Inflammatory macrophage (primary cell): Measurements from ENCODE around the gene MAP3K20.
"Not testable (repeated sequence)": the region's sequence is repeated elsewhere in the genome, so short reads cannot be mapped to it uniquely, and the experiment has no call there.

Source experiments
- DNase-seq, 2 donors: peaks; one replicate each; pipeline ENCODE4 v3.0.0-alpha.2; 2020 to 2022

MAP3K20 gene

DNA sequence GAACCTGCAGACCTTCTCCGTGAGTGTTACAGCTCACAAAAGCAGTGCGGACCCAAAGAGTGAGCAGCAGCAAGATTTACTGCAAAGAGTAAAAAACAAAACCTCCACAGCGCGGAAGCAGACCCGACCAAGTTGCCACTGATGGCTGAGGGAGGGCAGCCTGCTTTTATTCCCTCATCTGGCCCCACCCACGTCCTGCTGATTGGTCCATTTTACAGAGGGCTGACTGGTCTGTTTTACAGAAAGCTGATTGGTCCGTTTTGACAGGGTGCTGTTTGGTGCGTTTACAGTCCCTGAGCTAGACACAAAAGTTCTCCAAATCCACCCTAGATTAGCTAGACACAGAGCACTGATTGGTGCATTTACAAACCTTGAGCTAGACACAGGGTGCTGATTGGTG lies 206.3 kb downstream of the MAP3K20 start:
- DNase-seq, result not testable (repeated sequence)

DNA sequence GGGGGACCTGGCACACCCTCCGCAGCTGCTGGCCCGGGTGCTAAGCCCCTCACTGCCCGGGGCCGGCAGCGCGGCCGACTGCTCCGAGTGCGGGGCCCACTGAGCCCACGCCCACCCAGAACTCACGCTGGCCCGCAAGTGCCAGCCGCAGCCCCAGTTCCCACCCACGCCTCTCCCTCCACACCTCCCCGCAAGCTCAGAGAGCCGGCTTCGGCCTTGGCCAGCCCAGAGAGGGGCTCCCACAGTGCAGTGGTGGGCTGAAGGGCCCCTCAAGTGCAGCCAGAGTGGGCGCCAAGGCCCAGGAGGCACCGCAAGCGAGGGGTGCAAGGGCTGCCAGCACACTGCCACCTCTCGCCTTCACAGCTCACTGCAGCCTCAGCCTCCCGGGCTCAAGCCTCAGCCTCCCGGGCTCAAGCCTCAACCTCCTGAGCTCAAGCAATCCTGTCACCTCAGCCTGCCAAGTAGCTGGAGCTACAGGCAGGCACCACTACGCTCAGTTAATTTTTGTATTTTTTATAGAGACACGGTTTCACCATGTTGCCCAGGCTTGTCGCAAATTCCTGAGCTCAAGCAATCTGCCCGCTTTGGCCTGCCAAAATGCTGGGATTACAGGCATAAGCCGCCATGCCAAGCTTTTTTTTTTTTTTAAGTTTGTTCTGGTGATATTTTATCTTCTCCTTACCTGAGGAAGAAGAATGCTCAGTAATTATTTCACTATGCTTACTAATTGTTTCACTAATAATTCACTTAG lies 207.3 kb downstream of the MAP3K20 start:
- no peak for DNase-seq

DNA sequence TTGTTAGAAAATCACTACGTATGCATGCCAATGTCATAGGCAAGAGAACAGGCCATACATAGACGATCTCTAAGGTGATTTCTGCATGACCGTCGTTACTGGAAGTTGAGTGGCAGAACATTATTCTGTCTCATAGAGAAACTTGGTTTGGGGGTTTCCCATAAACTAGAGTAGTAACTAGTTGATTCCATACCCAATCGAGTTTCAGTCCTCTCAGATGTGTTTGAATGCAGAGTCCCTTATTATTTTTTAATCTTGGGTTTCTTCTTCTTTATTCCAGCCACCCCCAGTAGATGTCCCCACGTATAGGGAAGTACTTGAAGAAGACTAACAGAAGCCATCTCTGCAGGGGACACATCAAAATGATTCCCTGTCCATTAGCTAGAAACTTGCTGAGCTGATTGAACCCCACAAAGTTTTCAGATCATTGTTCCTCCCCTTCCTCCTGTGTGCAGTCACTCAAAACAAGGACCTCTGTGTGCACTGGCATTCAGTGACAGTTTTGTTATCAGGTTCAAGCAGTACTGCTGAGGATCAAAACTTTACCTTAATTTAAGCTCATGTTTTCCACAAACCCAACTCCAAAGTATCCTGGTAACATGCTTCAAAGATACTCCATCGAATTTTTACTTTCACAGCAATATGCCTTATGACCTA lies 210.6 kb downstream of the MAP3K20 start:
- no peak for DNase-seq

DNA sequence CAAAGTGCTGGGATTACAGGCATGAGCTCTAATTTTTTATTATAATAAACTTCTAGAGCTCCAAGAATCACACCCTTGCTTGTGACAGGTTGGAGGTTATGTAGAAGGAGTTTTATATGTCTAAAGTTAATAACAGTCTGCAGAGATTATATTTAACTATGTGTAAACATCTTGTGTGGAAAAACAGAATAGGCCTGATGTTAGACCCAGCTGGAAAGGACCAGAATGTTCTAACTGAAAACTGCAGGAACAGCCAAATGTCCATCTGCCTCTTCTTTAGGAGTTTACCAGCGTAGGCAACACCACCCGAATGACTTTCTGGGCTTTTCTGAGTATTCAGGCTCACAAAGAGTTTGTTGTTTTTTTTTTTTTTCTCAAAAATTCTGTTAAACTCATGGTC lies 211.9 kb downstream of the MAP3K20 start:
- no peak for DNase-seq

DNA sequence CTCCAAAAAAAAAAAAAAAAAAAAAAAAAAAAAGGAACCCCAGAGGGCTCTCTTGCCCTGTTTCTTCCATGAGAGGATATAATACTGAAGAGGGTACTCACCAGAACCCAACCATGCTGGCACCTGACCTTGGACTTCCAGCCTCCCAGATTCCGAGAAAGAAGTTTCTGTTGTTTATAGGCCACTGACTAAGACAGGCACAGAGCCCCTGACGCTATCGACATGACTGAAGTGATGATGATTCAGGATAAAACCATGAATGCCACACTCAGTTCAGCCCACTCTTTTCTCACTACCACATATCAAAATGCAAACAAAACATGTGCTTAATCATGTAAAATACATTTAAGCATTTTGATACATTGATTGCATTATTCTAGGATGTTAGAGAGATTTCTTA lies 212.9 kb downstream of the MAP3K20 start:
- DNase-seq, result no peak

DNA sequence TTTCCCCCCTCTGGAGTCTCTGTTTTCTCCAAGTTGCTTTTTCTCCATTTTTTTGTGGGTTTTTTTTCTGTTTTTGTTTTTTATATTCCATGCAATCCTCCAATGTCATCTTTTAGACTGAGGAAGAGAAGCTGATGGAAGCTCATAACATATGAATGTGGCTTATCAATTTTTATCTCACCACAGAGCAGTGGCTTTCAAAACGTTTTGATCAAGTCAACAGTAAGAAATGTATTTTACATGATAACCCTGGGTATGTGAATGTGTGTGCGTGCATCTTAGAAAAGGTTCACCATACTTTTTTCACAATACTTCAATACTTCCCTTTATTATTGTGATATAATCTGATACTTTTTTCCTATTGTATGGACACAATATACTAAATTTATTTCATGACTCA lies 214.4 kb downstream of the MAP3K20 start:
- no peak for DNase-seq

DNA sequence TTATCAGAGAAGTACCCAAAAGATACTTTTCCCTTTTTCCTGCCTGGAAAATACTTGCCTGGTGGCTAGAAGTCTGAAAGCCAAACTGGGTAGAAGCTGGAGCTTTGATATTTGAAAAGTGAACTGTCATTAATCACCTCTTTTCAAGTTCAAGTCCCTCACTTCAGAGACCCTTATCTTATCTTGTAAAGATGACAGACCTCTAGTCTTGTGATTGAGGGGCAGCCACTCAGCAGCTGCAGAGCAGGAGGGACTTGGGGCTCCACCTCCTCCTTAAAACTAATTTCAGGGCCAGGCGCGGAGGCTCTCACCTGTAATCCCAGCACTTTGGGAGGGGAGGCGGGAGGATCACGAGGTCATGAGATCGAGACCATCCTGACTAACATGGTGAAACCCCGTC lies 214.9 kb downstream of the MAP3K20 start:
- DNase-seq, result no peak

DNA sequence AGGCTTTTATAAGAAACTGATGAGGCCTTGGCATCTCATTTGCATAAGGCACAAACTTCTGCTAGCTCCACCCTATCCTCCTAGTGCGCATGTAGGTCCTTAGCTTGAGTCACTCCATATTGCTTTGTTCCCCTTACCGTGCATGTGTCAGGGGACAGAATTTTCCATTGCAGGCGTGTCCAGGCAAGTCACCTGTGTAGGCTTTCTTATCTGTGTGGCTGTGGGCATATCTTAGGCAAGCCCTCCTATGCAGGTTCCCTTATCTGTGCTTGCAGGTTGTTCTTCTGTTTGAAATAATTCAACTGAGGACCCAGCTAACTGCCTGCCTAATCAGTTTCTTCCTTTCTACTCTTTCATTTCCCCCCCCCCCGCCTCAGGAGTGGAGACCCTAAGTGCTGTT lies 215.8 kb downstream of the MAP3K20 start:
- no peak for DNase-seq

DNA sequence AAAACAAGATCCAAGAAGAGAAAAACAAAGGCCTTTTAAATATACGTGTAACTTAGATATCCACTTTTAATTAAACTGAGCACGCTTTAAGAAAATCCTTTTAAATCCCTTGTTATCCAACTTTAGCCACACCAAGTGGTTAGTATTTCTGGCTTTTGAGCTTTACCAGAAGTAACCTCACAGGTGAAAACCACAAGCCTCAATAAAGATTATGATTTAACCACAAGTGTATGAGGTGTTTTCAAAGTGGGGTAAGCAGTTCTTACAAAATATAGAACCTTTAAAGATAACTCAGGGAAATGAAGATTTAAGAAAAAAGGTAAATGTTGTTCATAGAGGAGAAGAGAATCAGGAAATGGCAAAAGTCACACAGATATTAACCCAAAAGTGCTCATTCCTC lies 220.6 kb downstream of the MAP3K20 start:
- no peak for DNase-seq

DNA sequence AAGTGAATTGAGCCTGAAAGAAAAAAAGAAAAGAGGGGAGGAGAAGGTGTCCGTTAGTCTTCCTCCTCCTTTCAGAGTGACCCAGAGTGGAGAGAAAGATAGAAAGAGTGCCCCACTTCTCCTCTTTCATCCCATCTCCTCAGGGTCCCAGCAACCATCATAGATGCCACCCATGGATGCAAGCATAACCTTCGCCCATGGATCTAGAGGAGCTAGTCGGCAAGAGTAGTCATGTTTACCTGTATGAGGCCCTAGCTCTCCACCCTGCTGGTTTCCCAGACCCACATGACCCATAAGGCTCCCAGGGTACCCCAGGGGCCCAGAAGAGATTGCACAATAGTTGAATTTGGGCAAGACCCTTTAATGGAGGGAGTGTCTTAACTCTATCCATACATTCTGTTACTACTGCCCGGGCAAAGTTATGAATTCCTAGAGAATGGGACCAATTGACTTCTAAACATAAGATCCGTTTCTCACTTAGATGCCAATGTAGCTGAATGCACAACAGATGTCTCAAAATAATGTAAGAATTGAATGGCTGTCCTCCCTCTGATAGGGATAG lies 223.0 kb downstream of the MAP3K20 start:
- no peak for DNase-seq

DNA sequence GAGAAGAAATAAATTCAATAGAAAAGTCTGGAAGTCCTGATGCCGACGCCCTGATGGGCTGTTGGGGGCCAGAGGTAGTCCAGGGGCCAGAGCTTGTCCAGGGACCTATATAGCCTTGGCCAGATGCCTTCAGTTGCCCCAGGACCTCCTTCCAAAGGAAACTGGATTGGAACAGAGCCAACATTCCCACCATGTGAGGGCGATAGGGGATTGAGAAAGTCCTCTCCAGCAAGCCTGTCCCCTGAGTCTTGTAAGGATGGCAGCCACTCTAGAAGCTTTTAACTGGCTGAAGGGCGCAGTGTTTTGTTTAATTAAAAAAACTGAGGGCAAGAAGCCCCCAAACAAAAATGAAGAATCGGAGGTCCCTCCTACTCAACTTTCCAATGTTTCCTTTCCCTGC lies 224.1 kb downstream of the MAP3K20 start:
- DNase-seq, result no peak

DNA sequence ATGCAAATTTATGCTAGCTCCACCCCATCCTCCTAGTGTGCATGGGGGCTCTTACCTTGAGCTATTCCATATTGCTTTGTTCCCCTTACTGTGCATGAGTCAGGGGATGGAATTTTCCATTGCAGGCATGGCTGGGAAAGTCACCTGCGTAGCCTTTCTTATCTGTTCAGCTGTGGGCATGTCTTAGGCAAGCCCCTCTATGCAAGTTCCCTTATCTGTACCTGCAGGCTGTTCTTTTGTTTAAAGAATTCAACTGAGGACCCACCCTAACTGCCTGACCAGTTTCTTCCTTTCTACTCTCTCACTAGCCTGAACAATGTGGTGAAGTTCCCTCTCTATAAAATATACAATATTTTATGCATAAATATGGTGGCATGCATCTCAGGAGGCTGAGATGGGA lies 224.8 kb downstream of the MAP3K20 start:
- no peak for DNase-seq

DNA sequence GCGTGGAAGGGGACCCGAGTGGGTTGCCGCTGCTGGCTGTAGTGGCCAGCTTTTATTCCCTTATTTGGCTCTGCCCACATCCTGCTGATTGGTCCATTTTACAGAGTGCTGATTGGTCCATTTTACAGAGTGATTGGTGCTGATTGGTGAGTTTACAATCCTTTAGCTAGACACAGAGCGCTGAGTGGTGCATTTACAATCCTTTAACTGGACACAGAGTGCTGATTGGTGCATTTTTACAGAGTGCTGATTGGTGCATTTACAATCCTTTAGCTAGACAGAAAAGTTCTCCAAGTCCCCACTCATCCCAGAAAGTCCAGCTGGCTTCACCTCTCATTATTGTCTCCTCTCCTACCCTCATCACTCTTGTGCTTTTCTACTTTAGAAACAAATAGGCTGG lies 225.9 kb downstream of the MAP3K20 start:
- not testable (repeated sequence) for DNase-seq

DNA sequence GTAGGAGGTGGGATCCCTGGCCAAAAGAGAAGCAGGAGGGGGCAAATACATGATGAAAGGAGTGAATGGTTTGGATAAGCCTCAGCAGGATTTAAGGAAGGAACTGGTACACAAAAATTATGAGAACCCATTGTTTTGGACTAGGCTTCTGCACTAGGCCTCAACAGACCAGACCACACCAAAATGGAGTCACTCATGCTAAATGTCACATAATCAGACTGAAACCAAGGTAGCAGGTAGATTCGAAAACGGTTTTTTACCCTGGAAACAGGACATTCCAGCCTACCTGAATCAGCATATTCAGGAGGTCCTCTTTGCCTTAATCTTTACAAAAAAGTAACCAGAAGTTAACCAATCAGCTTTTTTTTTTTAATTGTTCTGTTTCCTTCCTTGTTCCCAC lies 229.7 kb downstream of the MAP3K20 start:
- no peak for DNase-seq

DNA sequence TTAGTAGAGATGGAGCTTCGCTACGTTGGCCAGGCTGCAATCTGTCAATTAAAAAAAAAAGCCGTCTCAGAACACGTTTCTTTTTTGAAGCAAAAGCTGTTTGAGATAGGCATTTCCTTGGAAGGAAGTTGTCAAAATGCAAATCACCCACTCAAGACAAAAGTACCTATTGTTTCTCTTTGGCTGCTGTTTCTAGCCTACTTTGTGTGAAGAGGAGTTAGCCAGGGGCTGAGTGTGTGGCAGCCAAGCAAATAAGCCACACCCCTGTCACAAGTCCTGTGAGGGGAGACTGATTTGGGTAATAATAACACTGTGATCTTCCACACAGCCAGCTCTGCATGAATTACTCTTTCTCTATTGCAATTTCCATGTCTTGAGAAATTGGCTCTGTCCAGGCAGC lies 231.6 kb downstream of the MAP3K20 start:
- DNase-seq, result no peak

DNA sequence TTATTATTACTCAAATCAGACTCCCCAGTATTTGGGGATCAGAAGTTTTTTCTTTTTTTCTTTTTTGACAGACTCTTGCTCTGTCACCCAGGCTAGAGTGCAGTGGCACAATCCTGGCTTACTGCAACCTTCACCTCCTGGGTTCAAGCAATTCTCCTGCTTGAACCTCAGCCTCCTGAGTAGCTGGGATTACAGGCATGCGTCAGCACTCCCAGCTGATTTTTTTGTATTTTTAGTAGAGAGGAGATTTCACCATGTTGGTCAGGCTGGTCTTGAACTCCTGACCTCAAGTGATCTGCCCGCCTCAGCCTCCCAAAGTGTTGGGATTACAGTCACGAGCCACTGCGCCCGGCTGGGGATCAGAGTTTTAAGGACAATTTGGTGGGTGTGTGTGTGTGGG lies 233.7 kb downstream of the MAP3K20 start:
- not testable (repeated sequence) for DNase-seq

DNA sequence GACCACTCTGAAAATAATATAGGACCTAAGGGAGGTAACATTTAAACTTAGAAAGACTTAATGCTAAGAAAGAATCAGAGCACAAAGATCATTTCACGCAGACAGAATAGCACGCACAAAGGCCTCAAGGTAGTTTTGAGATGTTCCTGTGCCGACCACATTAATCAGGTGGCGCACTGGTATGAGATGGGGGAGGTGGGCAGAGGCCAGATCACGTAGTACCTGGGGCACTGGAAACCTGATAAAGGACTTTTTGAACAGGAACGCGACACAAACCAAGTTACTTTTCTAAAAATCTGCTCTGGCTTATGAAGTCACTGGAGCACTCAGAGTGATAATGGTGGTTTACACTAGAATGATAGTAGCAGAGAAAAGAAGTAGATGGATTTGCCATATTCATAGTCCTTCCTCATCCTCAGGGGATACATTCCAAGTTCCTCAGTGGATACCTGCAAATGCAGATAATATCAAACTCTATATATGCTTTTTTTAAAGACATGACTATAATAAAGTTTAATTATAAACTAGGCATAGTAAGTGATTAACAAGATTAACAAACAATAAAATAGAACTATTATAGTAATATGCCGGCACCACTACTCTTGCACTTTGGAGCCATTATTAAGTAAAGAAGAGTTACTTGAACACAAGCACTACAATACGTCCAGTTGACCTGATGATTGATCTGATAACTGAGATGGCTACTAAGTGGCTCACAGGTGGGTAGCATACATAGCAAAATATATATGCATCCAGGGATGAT lies 236.4 kb downstream of the MAP3K20 start:
- no peak for DNase-seq
